ENCODE results near the gene MFSD11.
"Not testable (repeated sequence)": the region's sequence is repeated elsewhere in the genome, so short reads cannot be mapped to it uniquely, and the experiment has no call there.

MFSD11 gene

GRCh38 chr17:76808326-76808725 is 70.4 kb downstream of the MFSD11 start:
- DNase-seq: no peak

- DNase-seq: no peak
These were observed 73.0 kb downstream of the MFSD11 start for GRCh38 chr17:76810956-76811355.

- no peak for DNase-seq
These were observed 73.9 kb downstream of the MFSD11 start for GRCh38 chr17:76811834-76812233.

- peak; percentile 18 for DNase-seq
These were observed 74.3 kb downstream of the MFSD11 start for GRCh38 chr17:76812263-76812662.

GRCh38 chr17:76812968-76813367 is 75.0 kb downstream of the MFSD11 start:
- DNase-seq: no peak

- DNase-seq: not testable (repeated sequence)
These were observed 78.1 kb downstream of the MFSD11 start for GRCh38 chr17:76815907-76816589.

- peak; percentile 83 for DNase-seq
These were observed 78.7 kb downstream of the MFSD11 start for GRCh38 chr17:76816590-76817135.

GRCh38 chr17:76820039-76820438 is 82.1 kb downstream of the MFSD11 start:
- DNase-seq: no peak

- DNase-seq: no peak
These were observed 82.6 kb downstream of the MFSD11 start for GRCh38 chr17:76820561-76820960.

GRCh38 chr17:76822184-76822778 is 84.4 kb downstream of the MFSD11 start:
- DNase-seq: no peak

- DNase-seq: no peak
These were observed 86.2 kb downstream of the MFSD11 start for GRCh38 chr17:76824093-76824492.

GRCh38 chr17:76826330-76827068 is 88.6 kb downstream of the MFSD11 start:
- no peak for DNase-seq

- DNase-seq: no peak
These were observed 89.8 kb downstream of the MFSD11 start for GRCh38 chr17:76827736-76828135.

Data from OCI-M1 (cell line).